PC-9 (cell line): ENCODE data around the gene CRYZL1. TPM values are rescaled to one million over a fixed set of nuclear protein-coding genes. Genes with fewer than 3 reads are reported as not detected.

Experiments
- BruUV-seq: library from RNA; stranded (reverse); fragments of 400-500 nt; replicated peaks from 2 replicates; lab custom pipeline; 2021; lab: Mats Ljungman, UMichigan
- CTCF ChIA-PET: fragments of 300-600 bp; sonication (Branson Sonifier 250); formaldehyde crosslinking; loops from one replicate; lab custom pipeline; 2022; ENCODE audit warnings: antibody characterized with exemption; lab: Charles Lee
- POLR2A ChIA-PET: fragments of 300-600 bp; sonication (Branson Sonifier 250); formaldehyde crosslinking; loops from one replicate; lab custom pipeline; 2022; ENCODE audit warnings: antibody characterized with exemption; ENCODE audit not compliant: unreplicated experiment; lab: Charles Lee
- DNase-seq, 2 experiments: peaks; one replicate each; pipeline versions ENCODE4 v3.0.0 to v3.0.0-alpha.2; 2015 to 2022; ENCODE audit warnings: mixed read lengths in 1 of 2
- H2AFZ ChIP-seq: fragments of 200-600 bp; sonication (generic); 2 replicates; pipeline ENCODE4 v1.8.1; 2017; ENCODE audit warnings: antibody characterized with exemption
- H3F3A ChIP-seq: fragments of 200-600 bp; sonication (generic); 2 replicates; pipeline ENCODE4 v1.8.1; 2017; ENCODE audit warnings: antibody characterized with exemption, mild to moderate bottlenecking, low read depth; ENCODE audit not compliant: insufficient read depth
- H3K27ac ChIP-seq: fragments of 200-600 bp; sonication (generic); 2 replicates; pipeline ENCODE4 v1.6.1; 2016; ENCODE audit warnings: mixed run types
- H3K27me3 ChIP-seq: fragments of 200-600 bp; sonication (generic); 2 replicates; pipeline ENCODE4 v1.6.1; 2016; ENCODE audit warnings: low read depth, mixed run types; ENCODE audit not compliant: insufficient read depth
- H3K36me3 ChIP-seq: fragments of 200-600 bp; sonication (generic); 2 replicates; pipeline ENCODE4 v1.6.1; 2016; ENCODE audit warnings: low read depth, mixed run types
- H3K4me1 ChIP-seq: fragments of 200-600 bp; sonication (generic); replicated peaks from 2 replicates; pipeline ENCODE4 v1.6.1; 2016; ENCODE audit warnings: mixed run types; ENCODE audit not compliant: insufficient read depth
- H3K4me2 ChIP-seq: fragments of 200-600 bp; sonication (generic); 2 replicates; pipeline ENCODE4 v1.6.1; 2017; ENCODE audit warnings: mixed run types
- H3K4me3 ChIP-seq: fragments of 200-600 bp; sonication (generic); 2 replicates; pipeline ENCODE4 v1.6.1; 2016; ENCODE audit warnings: mixed run types
- H3K79me2 ChIP-seq: fragments of 200-600 bp; sonication (generic); 2 replicates; pipeline ENCODE4 v1.6.1; 2017; ENCODE audit warnings: low read depth, mixed run types
- H3K9me2 ChIP-seq: fragments of 200-600 bp; sonication (generic); 2 replicates; pipeline ENCODE4 v1.8.1; 2017; ENCODE audit warnings: mild to moderate bottlenecking; ENCODE audit not compliant: insufficient read depth
- H3K9me3 ChIP-seq: fragments of 200-600 bp; sonication (generic); 2 replicates; pipeline ENCODE4 v1.8.1; 2016; ENCODE audit warnings: low read depth; ENCODE audit not compliant: insufficient read depth
- H4K20me1 ChIP-seq: fragments of 200-600 bp; sonication (generic); 2 replicates; pipeline ENCODE4 v1.8.1; 2017; ENCODE audit not compliant: insufficient read depth
- EZH2 ChIP-seq: fragments of 200-600 bp; sonication (generic); IDR thresholded peaks from 2 replicates; pipeline ENCODE4 v1.8.0; 2017; ENCODE audit warnings: antibody characterized with exemption, low read depth
- intact Hi-C: fragments of 100-400 bp; cut with micrococcal nuclease; formaldehyde crosslinking; loops from one replicate; pipeline ENCODE4 v1.10.0; 2022; ENCODE audit not compliant: unreplicated experiment
- total RNA-seq: library from RNA; stranded (reverse); gene quantifications from 2 replicates; pipeline ENCODE4 v1.2.3, GENCODE V29; 2021
- TF ChIP-seq, protein P1 (sequence below): fragments of 200-600 bp; sonication (generic); conservative IDR thresholded peaks from 2 replicates; pipeline ENCODE4 v1.6.1; 2017; ENCODE audit warnings: mixed run types, antibody characterized with exemption, mild to moderate bottlenecking, moderate library complexity

CRYZL1 gene
- total RNA-seq, 1 experiment from 2014 or later: 22.4 TPM

DNA sequence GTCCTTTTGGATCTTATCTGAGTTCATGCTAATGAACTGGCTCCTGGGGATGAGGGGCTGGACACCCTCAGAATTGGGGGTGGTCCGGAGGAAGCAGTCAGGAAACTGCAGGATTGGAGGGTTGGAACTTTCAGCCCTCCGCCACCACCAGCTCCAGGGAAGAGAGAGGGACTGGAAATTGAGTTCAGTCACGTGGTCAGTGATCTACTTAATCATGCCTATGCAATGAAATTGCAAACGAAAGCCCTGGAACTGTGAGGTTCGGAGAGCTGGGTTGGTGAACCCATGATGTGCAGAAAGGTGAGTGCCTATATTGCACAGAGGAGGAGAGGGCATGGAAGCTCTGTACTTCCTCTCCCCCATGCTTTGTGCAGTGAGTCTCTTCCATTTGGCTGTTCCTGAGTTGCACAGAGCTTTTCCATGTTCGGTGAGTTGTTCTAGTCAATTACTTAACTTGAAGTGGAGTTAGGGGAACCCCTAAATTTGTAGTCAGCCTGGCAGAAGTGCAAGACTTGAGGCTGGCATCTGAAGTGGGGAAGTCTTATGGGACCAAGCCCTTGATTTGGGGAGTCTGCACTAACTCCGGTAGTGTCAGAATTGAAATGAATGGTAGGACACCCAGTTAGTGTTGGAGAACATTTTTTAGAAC lies 17.5 kb upstream of the CRYZL1 start:
- Histone ChIP-seq H3K4me1 (peaks cover 14% of the 10 kb centered on the region), H3K79me2 (peaks cover 25% of the 10 kb centered on the region), H3K27me3 (no peaks in the 10 kb centered on the region), H3K4me2 (no peak overlapping the region), H3F3A (peaks cover 16% of the 10 kb centered on the region; the same call in 1 of the 2 replicates), H2AFZ (no peak overlapping the region), H3K4me3 (no peak overlapping the region), H3K9me2 (no peaks in the 10 kb centered on the region), H4K20me1 (no peaks in the 10 kb centered on the region), H3K9me3 (no peaks in the 10 kb centered on the region), H3K36me3 (no peaks in the 10 kb centered on the region), H3K27ac (no peak overlapping the region)
- POLR2A ChIA-PET: no interaction called here
- intact Hi-C loops: loop anchor here (5.0 kb wide), 1 partner anchor 103 kb away; no protein-coding TSS in a partner anchor
- TF ChIP-seq, protein P1, sequence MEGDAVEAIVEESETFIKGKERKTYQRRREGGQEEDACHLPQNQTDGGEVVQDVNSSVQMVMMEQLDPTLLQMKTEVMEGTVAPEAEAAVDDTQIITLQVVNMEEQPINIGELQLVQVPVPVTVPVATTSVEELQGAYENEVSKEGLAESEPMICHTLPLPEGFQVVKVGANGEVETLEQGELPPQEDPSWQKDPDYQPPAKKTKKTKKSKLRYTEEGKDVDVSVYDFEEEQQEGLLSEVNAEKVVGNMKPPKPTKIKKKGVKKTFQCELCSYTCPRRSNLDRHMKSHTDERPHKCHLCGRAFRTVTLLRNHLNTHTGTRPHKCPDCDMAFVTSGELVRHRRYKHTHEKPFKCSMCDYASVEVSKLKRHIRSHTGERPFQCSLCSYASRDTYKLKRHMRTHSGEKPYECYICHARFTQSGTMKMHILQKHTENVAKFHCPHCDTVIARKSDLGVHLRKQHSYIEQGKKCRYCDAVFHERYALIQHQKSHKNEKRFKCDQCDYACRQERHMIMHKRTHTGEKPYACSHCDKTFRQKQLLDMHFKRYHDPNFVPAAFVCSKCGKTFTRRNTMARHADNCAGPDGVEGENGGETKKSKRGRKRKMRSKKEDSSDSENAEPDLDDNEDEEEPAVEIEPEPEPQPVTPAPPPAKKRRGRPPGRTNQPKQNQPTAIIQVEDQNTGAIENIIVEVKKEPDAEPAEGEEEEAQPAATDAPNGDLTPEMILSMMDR: no peak
- no peak for TF ChIP-seq EZH2
- BruUV-seq: no TSS peak
- CTCF ChIA-PET: no interaction called here
- DNase-seq: no peak

DNA sequence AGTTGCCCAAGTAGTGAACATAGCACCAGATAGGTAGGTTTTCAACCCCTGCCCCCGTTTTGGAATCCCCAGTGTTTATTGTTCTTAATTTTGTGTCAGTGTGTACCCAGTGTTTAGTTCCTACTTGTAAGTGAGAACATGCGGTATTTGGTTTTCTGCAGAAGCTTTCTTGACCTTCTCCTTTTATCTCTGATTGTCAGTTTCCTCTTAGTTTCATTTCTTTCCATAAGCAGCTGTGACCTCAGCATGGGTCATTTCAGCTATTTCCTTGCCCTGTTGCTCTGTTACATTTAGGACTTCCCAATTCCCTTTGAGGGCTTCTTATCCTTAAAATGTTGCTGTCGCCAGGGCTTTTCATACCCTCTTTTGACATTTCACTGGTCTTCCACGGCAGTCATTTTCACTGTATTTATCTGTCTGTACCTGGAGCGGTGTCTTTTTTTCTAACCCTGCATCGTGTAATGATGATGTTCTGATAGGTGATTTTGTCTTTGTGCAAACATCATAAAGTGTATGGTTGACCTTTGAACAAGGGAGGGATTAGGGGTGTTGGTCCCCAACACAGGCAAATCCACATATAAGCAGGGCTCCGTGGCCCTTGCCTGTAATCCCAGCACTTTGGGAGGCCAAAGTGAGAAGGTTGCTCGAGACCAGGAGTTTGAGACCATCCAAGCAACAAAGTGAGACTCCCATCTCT lies 15.7 kb upstream of the CRYZL1 start:
- Histone ChIP-seq H3K4me1 (peaks cover 14% of the 10 kb centered on the region), H3K27ac (peak overlapping the region; percentile 30; the same call in 1 of the 2 replicates), H3K4me2 (no peak overlapping the region), H4K20me1 (no peaks in the 10 kb centered on the region), H3F3A (peaks cover 16% of the 10 kb centered on the region; the same call in 1 of the 2 replicates), H2AFZ (no peak overlapping the region), H3K4me3 (no peak overlapping the region), H3K79me2 (peaks cover 25% of the 10 kb centered on the region), H3K9me3 (no peaks in the 10 kb centered on the region), H3K36me3 (no peaks in the 10 kb centered on the region), H3K27me3 (no peaks in the 10 kb centered on the region), H3K9me2 (no peaks in the 10 kb centered on the region)
- intact Hi-C loops: loop anchor here (5.0 kb wide), 1 partner anchor 105 kb away; no protein-coding TSS in a partner anchor
- POLR2A ChIA-PET: no interaction called here
- CTCF ChIA-PET: no interaction called here
- no peak for TF ChIP-seq EZH2
- TF ChIP-seq, protein P1: no peak
- DNase-seq: no peak
- no TSS peak for BruUV-seq

DNA sequence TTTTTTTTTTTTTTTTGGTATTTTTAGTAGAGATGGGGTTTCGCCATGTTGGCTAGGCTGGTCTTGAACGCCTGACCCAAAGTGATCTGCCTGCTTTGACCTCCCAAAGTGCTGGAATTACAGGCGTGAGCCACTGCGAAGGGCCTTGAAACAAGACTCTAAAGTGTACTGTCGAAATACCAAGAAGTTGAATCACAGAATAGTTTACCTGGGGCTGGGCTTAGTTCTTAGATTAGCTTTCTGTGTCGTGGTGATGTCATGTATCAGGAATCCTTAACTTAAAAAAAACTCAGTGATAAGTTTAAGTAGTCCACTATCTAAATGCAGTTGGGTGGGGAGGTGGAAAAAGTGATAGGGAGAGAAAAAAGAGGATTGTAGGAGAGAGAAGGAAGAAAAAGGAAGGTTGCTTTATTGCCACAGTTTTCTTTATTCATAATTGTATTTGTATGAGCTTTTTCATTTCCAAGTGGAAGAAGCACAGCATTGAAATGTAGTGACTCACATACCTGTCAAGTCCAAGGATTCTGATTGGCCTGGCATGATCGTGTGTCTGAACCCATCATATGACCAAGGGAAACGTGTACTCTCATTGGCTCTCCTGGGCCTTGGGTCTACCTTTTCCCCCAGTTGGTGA lies 14.2 kb upstream of the CRYZL1 start:
- peak; percentile 63 to 96 for DNase-seq
- H3K27me3 ChIP-seq: no peaks in the 10 kb centered on the region
- TF ChIP-seq EZH2: no peak
- TF ChIP-seq, protein P1: no peak
- no TSS peak for BruUV-seq
- H4K20me1 ChIP-seq: no peaks in the 10 kb centered on the region
- intact Hi-C loops: loop anchor here (1.0 to 5.0 kb wide), 3 partner anchors 28 to 146 kb away; no protein-coding TSS in a partner anchor
- peaks cover 14% of the 10 kb centered on the region for H3K4me1 ChIP-seq
- H3F3A ChIP-seq: peaks cover 16% of the 10 kb centered on the region; the same call in 1 of the 2 replicates
- H2AFZ ChIP-seq: no peak overlapping the region
- CTCF ChIA-PET: no interaction called here
- peaks cover 22% of the 10 kb centered on the region for H3K79me2 ChIP-seq
- H3K4me3 ChIP-seq: no peak overlapping the region; the same call in 1 of the 2 replicates
- peak overlapping the region; percentile 54 for H3K4me2 ChIP-seq
- H3K9me3 ChIP-seq: no peaks in the 10 kb centered on the region
- no peaks in the 10 kb centered on the region for H3K9me2 ChIP-seq
- peak overlapping the region; percentile 73 for H3K27ac ChIP-seq
- POLR2A ChIA-PET: interaction anchor here (0.6 kb wide), 2 partner anchors 27 to 106 kb away, joined by 5 to 8 read pairs; no protein-coding TSS in a partner anchor
- H3K36me3 ChIP-seq: no peaks in the 10 kb centered on the region
